HEK293 (cell line): ENCODE measurements around the gene MAK.

Experiments used
- CTCF ChIA-PET: fragments of 350-600 bp; formaldehyde crosslinking; extraction: SDS; loops from one replicate; lab custom pipeline; 2021; ENCODE audit warnings: antibody characterized with exemption; lab: Yijun Ruan, JAX
- POLR2A ChIA-PET: fragments of 300-600 bp; formaldehyde crosslinking; extraction: SDS; loops from one replicate; lab custom pipeline; 2020; ENCODE audit warnings: antibody characterized with exemption, inconsistent platforms; lab: Yijun Ruan, JAX
- H3K27ac ChIP-seq: fragments of 200-500 bp; sonication (Bioruptor generic); 2 replicates; pipeline ENCODE4 v1.5.1; 2014; ENCODE audit warnings: low read depth, low read length, control low read depth, inconsistent platforms; ENCODE audit errors: extremely low read depth
- H3K36me3 ChIP-seq, 2 experiments: fragments of 200-500 bp in 1 of 2; sonication (Bioruptor generic) in 1 of 2; 1 replicate in 1 of 2; 2 replicates in 1 of 2; pipeline ENCODE4 v1.5.1; 2014 to 2017; ENCODE audit warnings: inconsistent platforms in 2 of 2, low read length in 2 of 2; ENCODE audit not compliant: control insufficient read depth in 2 of 2, insufficient read depth in 1 of 2
- H3K4me1 ChIP-seq: fragments of 200-500 bp; sonication (Bioruptor generic); 2 replicates; pipeline ENCODE4 v1.5.1; 2014; ENCODE audit warnings: mild to moderate bottlenecking, low read length, inconsistent platforms; ENCODE audit not compliant: control insufficient read depth, insufficient read depth
- H3K4me3 ChIP-seq: 2 replicates; pipeline ENCODE4 v1.5.1; 2011; ENCODE audit warnings: low read depth, mild to moderate bottlenecking, control low read depth, low read length, moderate library complexity
- H3K9me3 ChIP-seq: fragments of 200-500 bp; sonication (Bioruptor generic); 2 replicates; pipeline ENCODE4 v1.5.1; 2014; ENCODE audit warnings: low read depth, low read length, inconsistent platforms; ENCODE audit not compliant: control insufficient read depth, insufficient read depth
- BCL11A ChIP-seq: fragments of 450-650 bp; formaldehyde crosslinking; IDR thresholded peaks from 2 replicates; pipeline ENCODE4 v1.5.1; 2016; ENCODE audit warnings: low read depth, missing biosample characterization, missing genetic modification characterization
- FEZF1 ChIP-seq: fragments of 450-650 bp; formaldehyde crosslinking; IDR thresholded peaks from 2 replicates; pipeline ENCODE4 v1.5.1; 2016; ENCODE audit warnings: missing biosample characterization, missing genetic modification characterization
- GLIS2 ChIP-seq: fragments of 450-650 bp; formaldehyde crosslinking; IDR thresholded peaks from 2 replicates; pipeline ENCODE4 v1.5.1; 2016; ENCODE audit warnings: missing biosample characterization, missing genetic modification characterization
- MZF1 ChIP-seq: fragments of 450-650 bp; formaldehyde crosslinking; IDR thresholded peaks from 2 replicates; pipeline ENCODE4 v1.5.1; 2017; ENCODE audit warnings: missing biosample characterization, missing genetic modification characterization, borderline replicate concordance
- PRDM10 ChIP-seq: fragments of 450-650 bp; formaldehyde crosslinking; IDR thresholded peaks from 2 replicates; pipeline ENCODE4 v1.5.1; 2016; ENCODE audit warnings: missing biosample characterization, missing genetic modification characterization
- PRDM6 ChIP-seq: fragments of 450-650 bp; formaldehyde crosslinking; IDR thresholded peaks from 2 replicates; pipeline ENCODE4 v1.5.1; 2017; ENCODE audit warnings: missing biosample characterization, missing genetic modification characterization
- SP3 ChIP-seq: fragments of 450-650 bp; formaldehyde crosslinking; IDR thresholded peaks from 2 replicates; pipeline ENCODE4 v1.5.1; 2016; ENCODE audit warnings: missing biosample characterization, missing genetic modification characterization
- ZBTB49 ChIP-seq: fragments of 450-650 bp; formaldehyde crosslinking; IDR thresholded peaks from 2 replicates; pipeline ENCODE4 v1.5.1; 2016; ENCODE audit warnings: missing biosample characterization, missing genetic modification characterization, low read depth
- ZBTB7A ChIP-seq: fragments of 450-650 bp; formaldehyde crosslinking; IDR thresholded peaks from 2 replicates; pipeline ENCODE4 v1.5.1; 2016; ENCODE audit warnings: low read depth, missing biosample characterization, missing genetic modification characterization
- ZNF10 ChIP-seq: fragments of 450-650 bp; formaldehyde crosslinking; IDR thresholded peaks from 2 replicates; pipeline ENCODE4 v1.5.1; 2017; ENCODE audit warnings: missing biosample characterization, missing genetic modification characterization
- ZNF146 ChIP-seq: fragments of 450-650 bp; formaldehyde crosslinking; IDR thresholded peaks from 2 replicates; pipeline ENCODE4 v1.5.1; 2016; ENCODE audit warnings: missing biosample characterization, missing genetic modification characterization
- ZNF211 ChIP-seq: fragments of 450-650 bp; formaldehyde crosslinking; IDR thresholded peaks from 2 replicates; pipeline ENCODE4 v1.5.1; 2016; ENCODE audit warnings: low read depth, missing biosample characterization, missing genetic modification characterization
- ZNF404 ChIP-seq: fragments of 450-650 bp; formaldehyde crosslinking; IDR thresholded peaks from 2 replicates; pipeline ENCODE4 v1.5.1; 2017; ENCODE audit warnings: missing biosample characterization, missing genetic modification characterization
- ZNF416 ChIP-seq: fragments of 450-650 bp; formaldehyde crosslinking; IDR thresholded peaks from 2 replicates; pipeline ENCODE4 v1.5.1; 2016; ENCODE audit warnings: missing biosample characterization, missing genetic modification characterization
- ZNF530 ChIP-seq: fragments of 450-650 bp; formaldehyde crosslinking; IDR thresholded peaks from 2 replicates; pipeline ENCODE4 v1.5.1; 2016; ENCODE audit warnings: low read depth, missing biosample characterization, missing genetic modification characterization
- ZNF596 ChIP-seq: fragments of 450-650 bp; IDR thresholded peaks from 2 replicates; pipeline ENCODE4 v1.5.0; 2018; ENCODE audit warnings: missing biosample characterization, mild to moderate bottlenecking, missing genetic modification characterization, moderate library complexity
- ZNF670 ChIP-seq: fragments of 450-650 bp; formaldehyde crosslinking; IDR thresholded peaks from 2 replicates; pipeline ENCODE4 v1.5.1; 2016; ENCODE audit warnings: missing biosample characterization, missing genetic modification characterization, low read depth
- ZNF701 ChIP-seq: fragments of 450-650 bp; formaldehyde crosslinking; IDR thresholded peaks from 2 replicates; pipeline ENCODE4 v1.5.1; 2016; ENCODE audit warnings: missing biosample characterization, missing genetic modification characterization
- ZNF707 ChIP-seq: fragments of 450-650 bp; formaldehyde crosslinking; IDR thresholded peaks from 2 replicates; pipeline ENCODE4 v1.5.1; 2016; ENCODE audit warnings: missing biosample characterization, missing genetic modification characterization
- ZNF777 ChIP-seq: fragments of 450-650 bp; formaldehyde crosslinking; IDR thresholded peaks from 2 replicates; pipeline ENCODE4 v1.5.1; 2017; ENCODE audit warnings: missing biosample characterization, missing genetic modification characterization, borderline replicate concordance
- ZNF792 ChIP-seq: fragments of 450-650 bp; formaldehyde crosslinking; IDR thresholded peaks from 2 replicates; pipeline ENCODE4 v1.5.1; 2016; ENCODE audit warnings: missing biosample characterization, missing genetic modification characterization
- ZNF830 ChIP-seq: fragments of 450-650 bp; IDR thresholded peaks from 2 replicates; pipeline ENCODE4 v1.5.0; 2018; ENCODE audit warnings: missing biosample characterization, missing genetic modification characterization, low read depth, mild to moderate bottlenecking, moderate library complexity
- ZNF843 ChIP-seq: fragments of 450-650 bp; formaldehyde crosslinking; IDR thresholded peaks from 2 replicates; pipeline ENCODE4 v1.5.1; 2016; ENCODE audit warnings: missing biosample characterization, missing genetic modification characterization
- ZSCAN5A ChIP-seq: fragments of 450-650 bp; formaldehyde crosslinking; IDR thresholded peaks from 2 replicates; pipeline ENCODE4 v1.5.1; 2016; ENCODE audit warnings: missing biosample characterization, missing genetic modification characterization
- ZXDB ChIP-seq: fragments of 450-650 bp; formaldehyde crosslinking; IDR thresholded peaks from 2 replicates; pipeline ENCODE4 v1.5.1; 2016; ENCODE audit warnings: missing biosample characterization, missing genetic modification characterization

MAK gene

GRCh38 chr6:10880366-10880765, 42.0 kb upstream of the MAK start:
- no peaks in the 10 kb centered on the region for H3K9me3 ChIP-seq
- H3K36me3 ChIP-seq = no peaks in the 10 kb centered on the region
- H3K4me3 ChIP-seq = no peak overlapping the region
- CTCF ChIA-PET = no interaction called here
- POLR2A ChIA-PET = no interaction called here
- H3K4me1 ChIP-seq = no peaks in the 10 kb centered on the region
- no peak for TF ChIP-seq ZNF707 (tag by site-specific recombination)
- TF ChIP-seq ZNF701 = no peak
- TF ChIP-seq ZNF843 = no peak
- no peak for TF ChIP-seq ZNF416 (tag by site-specific recombination)
- TF ChIP-seq BCL11A = no peak
- TF ChIP-seq ZNF404 (tag by site-specific recombination) = no peak
- no peak for TF ChIP-seq MZF1 (tag by site-specific recombination)
- TF ChIP-seq PRDM10 (tag by site-specific recombination) = no peak
- no peak for TF ChIP-seq ZNF596
- no peak for TF ChIP-seq ZNF777 (tag by site-specific recombination)
- TF ChIP-seq ZNF146 (tag by site-specific recombination) = no peak
- no peak for TF ChIP-seq ZNF10 (tag by site-specific recombination)
- no peak for TF ChIP-seq ZXDB (tag by site-specific recombination)
- TF ChIP-seq SP3 (tag by site-specific recombination) = no peak
- TF ChIP-seq ZNF792 = no peak
- TF ChIP-seq ZBTB49 (tag by site-specific recombination) = no peak
- no peak for TF ChIP-seq ZNF211 (tag by site-specific recombination)
- TF ChIP-seq GLIS2 (tag by site-specific recombination) = no peak
- TF ChIP-seq ZNF830 (tag by site-specific recombination) = no peak
- TF ChIP-seq PRDM6 (tag by site-specific recombination) = no peak
- TF ChIP-seq, all 188 proteins: peak for 0
- no peak overlapping the region for H3K27ac ChIP-seq

- H3K4me3 ChIP-seq = no peak overlapping the region
- H3K36me3 ChIP-seq = no peaks in the 10 kb centered on the region
- ChIA-PET CTCF (interaction anchor here (0.6 to 1.3 kb wide), 3 partner anchors 9 to 217 kb away, joined by 3 to 5 read pairs (median 4); no protein-coding TSS in a partner anchor), POLR2A (interaction anchor here (1.8 kb wide), 1 partner anchor 9 kb away, joined by 6 read pairs; the partner anchor contains the start of gene SYCP2L)
- H3K4me1 ChIP-seq = no peaks in the 10 kb centered on the region
- no peak overlapping the region for H3K27ac ChIP-seq
- no peaks in the 10 kb centered on the region for H3K9me3 ChIP-seq
- no peak for TF ChIP-seq ZBTB7A (tag by site-specific recombination)
- TF ChIP-seq ZNF670 (tag by site-specific recombination) = no peak
- no peak for TF ChIP-seq ZNF530 (tag by site-specific recombination)
- TF ChIP-seq FEZF1 (tag by site-specific recombination) = no peak
- no peak for TF ChIP-seq ZSCAN5A (tag by site-specific recombination)
- no peak for TF ChIP-seq PRDM10 (tag by site-specific recombination)
Measured at GRCh38 chr6:10877871-10878270, 39.5 kb upstream of the MAK start.
